Activated B cell treated with CpG ODN at 0.5 μM for 24 hours (primary cell): ENCODE measurements around the gene STX8. TPM values are rescaled to one million over a fixed set of nuclear protein-coding genes. Genes with fewer than 3 reads are reported as not detected.

Experiments used
- ATAC-seq: fragments of 200-7000 bp; cut with Tn5 transposase; one replicate; pipeline ENCODE4 v1.10.0; 2021; ENCODE audit warnings: low read depth, mild to moderate bottlenecking, moderate library complexity
- CTCF ChIA-PET: fragments of 350-600 bp; sonication (Branson Sonifier 250); formaldehyde crosslinking; loops from one replicate; lab custom pipeline; 2021; ENCODE audit warnings: antibody characterized with exemption; lab: Charles Lee
- POLR2A ChIA-PET: fragments of 350-600 bp; sonication (Branson Sonifier 250); formaldehyde crosslinking; loops from one replicate; lab custom pipeline; 2021; ENCODE audit warnings: antibody characterized with exemption; lab: Charles Lee
- DNase-seq: peaks from one replicate; pipeline ENCODE4 v3.0.0; 2022
- H3K27ac Mint-ChIP-seq: one replicate; pipeline ENCODE4 v1.8.0; 2020; ENCODE audit warnings: mixed read lengths
- H3K27me3 Mint-ChIP-seq: one replicate; pipeline ENCODE4 v1.8.0; 2021; ENCODE audit warnings: mixed read lengths
- H3K36me3 Mint-ChIP-seq: one replicate; pipeline ENCODE4 v1.8.0; 2021; ENCODE audit warnings: low read depth, mixed read lengths
- H3K4me1 Mint-ChIP-seq: one replicate; pipeline ENCODE4 v1.8.0; 2021; ENCODE audit warnings: mixed read lengths
- H3K4me3 Mint-ChIP-seq: one replicate; pipeline ENCODE4 v1.8.0; 2020; ENCODE audit warnings: mild to moderate bottlenecking, mixed read lengths
- H3K9me3 Mint-ChIP-seq: one replicate; pipeline ENCODE4 v1.8.0; 2020; ENCODE audit warnings: mixed read lengths
- CTCF ChIP-seq: fragments of 200-600 bp; IDR thresholded peaks from one replicate; pipeline ENCODE4 v1.8.0; 2022; ENCODE audit warnings: antibody characterized with exemption, mild to moderate bottlenecking
- intact Hi-C: fragments of 100-400 bp; cut with micrococcal nuclease; formaldehyde crosslinking; loops from one replicate; pipeline ENCODE4 v1.15.1; 2024
- total RNA-seq: library from RNA; stranded (reverse); gene quantifications from 2 replicates; pipeline ENCODE4 v1.2.3, GENCODE V29; 2022

STX8 gene
- total RNA-seq, 1 donor from 2014 or later, result 66.9 TPM

- H3K9me3 Mint-ChIP-seq, result no peaks in the 10 kb centered on the region
- no peak overlapping the region for H3K4me3 Mint-ChIP-seq
- DNase-seq (no peak), ATAC-seq (no peak)
- no peaks in the 10 kb centered on the region for H3K36me3 Mint-ChIP-seq
- TF ChIP-seq CTCF, result no peak
- intact Hi-C loops, result no loop called here
- no peak overlapping the region for H3K27ac Mint-ChIP-seq
- POLR2A ChIA-PET, result no interaction called here
- peaks cover 26% of the 10 kb centered on the region for H3K4me1 Mint-ChIP-seq
- CTCF ChIA-PET, result no interaction called here
- no peaks in the 10 kb centered on the region for H3K27me3 Mint-ChIP-seq
Measured at GRCh38 chr17:9208381-9209105, 367.1 kb downstream of the STX8 start.

GRCh38 chr17:9206741-9207332 lies 368.8 kb downstream of the STX8 start:
- intact Hi-C loops, result no loop called here
- no peak for TF ChIP-seq CTCF
- no peak overlapping the region for H3K4me3 Mint-ChIP-seq
- ChIA-PET CTCF (no interaction called here), POLR2A (no interaction called here)
- H3K27ac Mint-ChIP-seq, result no peak overlapping the region
- H3K36me3 Mint-ChIP-seq, result no peaks in the 10 kb centered on the region
- H3K4me1 Mint-ChIP-seq, result peaks cover 29% of the 10 kb centered on the region
- ATAC-seq, result no peak
- H3K27me3 Mint-ChIP-seq, result no peaks in the 10 kb centered on the region
- H3K9me3 Mint-ChIP-seq, result no peaks in the 10 kb centered on the region
- no peak for DNase-seq

DNA sequence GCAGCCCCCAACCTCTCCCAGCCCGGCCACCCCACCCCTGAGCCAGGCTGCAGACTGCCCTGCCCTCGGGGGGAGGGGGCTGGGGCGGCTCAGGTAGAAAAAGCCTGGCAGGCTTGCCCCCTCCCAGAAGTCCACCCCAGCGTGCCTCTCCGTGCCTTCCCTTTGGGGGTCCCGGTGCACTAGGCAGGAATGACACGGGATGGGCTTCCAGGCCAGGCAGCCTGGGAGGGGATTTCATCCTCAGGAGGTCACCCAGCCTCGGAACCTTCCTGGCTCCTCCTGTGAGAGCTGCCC lies 369.3 kb downstream of the STX8 start:
- intact Hi-C loops, result no loop called here
- H3K4me3 Mint-ChIP-seq, result no peak overlapping the region
- H3K27ac Mint-ChIP-seq, result no peak overlapping the region
- no peaks in the 10 kb centered on the region for H3K9me3 Mint-ChIP-seq
- ATAC-seq (no peak), DNase-seq (no peak)
- ChIA-PET CTCF (no interaction called here), POLR2A (no interaction called here)
- no peaks in the 10 kb centered on the region for H3K27me3 Mint-ChIP-seq
- H3K36me3 Mint-ChIP-seq, result no peaks in the 10 kb centered on the region
- TF ChIP-seq CTCF, result no peak
- peaks cover 33% of the 10 kb centered on the region for H3K4me1 Mint-ChIP-seq

GRCh38 chr17:9205520-9206409 lies 369.9 kb downstream of the STX8 start:
- DNase-seq, result no peak
- ChIA-PET POLR2A (no interaction called here), CTCF (no interaction called here)
- Mint-ChIP-seq H3K27me3 (no peaks in the 10 kb centered on the region), H3K4me3 (no peak overlapping the region), H3K9me3 (no peaks in the 10 kb centered on the region), H3K4me1 (peaks cover 39% of the 10 kb centered on the region), H3K27ac (peak overlapping the region; percentile 35), H3K36me3 (no peaks in the 10 kb centered on the region)
- no peak for TF ChIP-seq CTCF
- ATAC-seq, result no peak
- intact Hi-C loops, result no loop called here
